ENCODE measurements around the gene MINDY4. TPM values are rescaled to one million over a fixed set of nuclear protein-coding genes. Genes with fewer than 3 reads are reported as not detected.
A peak's percentile ranks its signal among the peaks of the same experiment; 100 is the strongest.

MINDY4 gene
- total RNA-seq, 4 donors from 2014 or later, result 4.6 to 14.1 (median 6.8) TPM

DNA sequence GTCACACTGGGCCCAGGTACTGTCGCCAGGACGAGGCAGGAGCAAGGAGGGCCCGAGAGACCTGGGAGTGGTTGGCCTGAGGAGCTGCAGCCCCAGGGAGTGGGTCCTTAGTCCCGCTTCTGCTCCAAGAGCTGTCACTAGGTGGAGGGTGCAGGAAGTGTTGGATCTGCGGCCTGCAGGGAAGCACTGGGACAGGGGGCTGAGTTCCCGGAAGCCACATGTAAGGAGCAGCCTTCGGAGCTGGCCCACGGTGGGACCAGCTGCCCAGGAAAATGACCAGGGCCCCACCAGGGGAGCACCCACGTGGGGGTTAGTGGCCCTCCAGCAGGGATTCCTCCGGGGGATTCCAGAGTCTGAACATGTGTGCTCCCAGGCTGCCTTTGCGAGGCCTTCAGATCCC is 131.2 kb downstream of the MINDY4 start:
- no peak for DNase-seq
- in situ Hi-C loops (cut with MboI; ENCODE audit: low pct_ligation_motif_present in 1 of 4, low pct_unique_long_range_greater_than_20kb in 1 of 4, low sequenced_read_pairs in 3 of 4) (no loop called here), intact Hi-C loops (cut with DNase I; ENCODE audit: low total_unique reads) (no loop called here)
- Histone ChIP-seq H3K4me1 (peaks cover 9 to 26% (median 20%) of the 10 kb centered on the region in 4 donors), H3K4me3 (no peak overlapping the region), H3K9me3 (no peaks in the 10 kb centered on the region), H3K27ac (no peak overlapping the region), H3K36me3 (no peaks in the 10 kb centered on the region), H3K27me3 (no peaks in the 10 kb centered on the region)
- 91% methylated on average over 10 of the region's 11 CpGs; no CpG with 5 or more reads in 1 of the 2 donors for WGBS, 2 donors (ENCODE audit: low coverage in 1 of 2)
- TF ChIP-seq POLR2A (IDR thresholded peaks at IDR 0.05) (no peak), EP300 (IDR thresholded peaks at IDR 0.05; ENCODE audit: low read depth) (no peak), POLR2AphosphoS5 (IDR thresholded peaks at IDR 0.05) (no peak)
- TF ChIP-seq, protein P1, sequence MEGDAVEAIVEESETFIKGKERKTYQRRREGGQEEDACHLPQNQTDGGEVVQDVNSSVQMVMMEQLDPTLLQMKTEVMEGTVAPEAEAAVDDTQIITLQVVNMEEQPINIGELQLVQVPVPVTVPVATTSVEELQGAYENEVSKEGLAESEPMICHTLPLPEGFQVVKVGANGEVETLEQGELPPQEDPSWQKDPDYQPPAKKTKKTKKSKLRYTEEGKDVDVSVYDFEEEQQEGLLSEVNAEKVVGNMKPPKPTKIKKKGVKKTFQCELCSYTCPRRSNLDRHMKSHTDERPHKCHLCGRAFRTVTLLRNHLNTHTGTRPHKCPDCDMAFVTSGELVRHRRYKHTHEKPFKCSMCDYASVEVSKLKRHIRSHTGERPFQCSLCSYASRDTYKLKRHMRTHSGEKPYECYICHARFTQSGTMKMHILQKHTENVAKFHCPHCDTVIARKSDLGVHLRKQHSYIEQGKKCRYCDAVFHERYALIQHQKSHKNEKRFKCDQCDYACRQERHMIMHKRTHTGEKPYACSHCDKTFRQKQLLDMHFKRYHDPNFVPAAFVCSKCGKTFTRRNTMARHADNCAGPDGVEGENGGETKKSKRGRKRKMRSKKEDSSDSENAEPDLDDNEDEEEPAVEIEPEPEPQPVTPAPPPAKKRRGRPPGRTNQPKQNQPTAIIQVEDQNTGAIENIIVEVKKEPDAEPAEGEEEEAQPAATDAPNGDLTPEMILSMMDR (IDR thresholded peaks at IDR 0.05), result no peak

DNA sequence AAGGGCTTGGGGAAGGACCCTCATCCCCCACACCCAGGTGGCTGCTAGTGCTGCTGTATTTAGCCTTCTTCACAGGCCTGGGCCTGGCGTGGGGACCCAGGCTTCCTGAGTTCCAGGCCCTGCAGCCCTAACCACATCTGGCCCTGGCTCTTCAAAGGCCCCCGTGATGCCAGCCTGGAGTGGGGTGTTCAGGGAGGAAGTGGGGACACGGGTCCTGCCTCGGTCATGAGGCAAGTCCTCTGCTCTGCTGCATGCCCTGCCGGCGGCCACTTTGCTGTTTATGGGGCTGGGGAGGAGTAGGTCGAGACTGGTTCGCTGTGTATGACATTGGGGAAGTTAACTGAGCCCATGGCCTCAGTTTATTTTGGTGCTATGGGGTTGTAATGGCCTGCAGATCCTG is 131.9 kb downstream of the MINDY4 start:
- in situ Hi-C loops (cut with MboI; ENCODE audit: low pct_ligation_motif_present in 1 of 4, low pct_unique_long_range_greater_than_20kb in 1 of 4, low sequenced_read_pairs in 3 of 4) (no loop called here), intact Hi-C loops (cut with DNase I; ENCODE audit: low total_unique reads) (no loop called here)
- Histone ChIP-seq H3K9me3 (no peaks in the 10 kb centered on the region), H3K4me3 (no peak overlapping the region), H3K27me3 (no peaks in the 10 kb centered on the region), H3K4me1 (peaks cover 9 to 29% (median 18%) of the 10 kb centered on the region in 4 donors), H3K36me3 (no peaks in the 10 kb centered on the region), H3K27ac (no peak overlapping the region)
- DNase-seq, result no peak
- 95% methylated on average over 8 of the region's 8 CpGs; no CpG with 5 or more reads in 1 of the 2 donors for WGBS, 2 donors (ENCODE audit: low coverage in 1 of 2)
- TF ChIP-seq, protein P1 (IDR thresholded peaks at IDR 0.05), result no peak
- no peak for TF ChIP-seq POLR2AphosphoS5 (IDR thresholded peaks at IDR 0.05)

DNA sequence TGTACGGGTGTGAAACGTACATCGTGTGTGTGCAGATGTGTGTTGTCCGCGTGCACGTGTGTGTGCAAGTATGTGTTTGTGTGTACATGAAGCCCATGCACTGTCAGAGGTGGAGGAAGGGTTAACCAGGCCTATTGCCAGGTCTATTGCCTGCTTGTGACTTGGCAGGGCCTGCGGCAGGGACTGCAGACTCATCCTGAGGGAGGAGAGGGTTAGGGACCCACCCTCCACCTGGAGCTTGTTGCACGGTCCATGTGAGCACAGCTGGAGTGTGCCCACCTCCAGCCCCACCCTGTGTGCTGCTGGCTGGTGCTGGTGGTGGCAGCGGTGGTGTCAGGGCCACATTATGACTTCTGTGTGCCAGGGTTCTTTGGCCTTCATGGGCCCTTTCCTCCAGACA is 133.3 kb downstream of the MINDY4 start:
- WGBS, 2 donors (ENCODE audit: low coverage in 1 of 2), result 86% methylated on average over 8 of the region's 9 CpGs; no CpG with 5 or more reads in 1 of the 2 donors
- intact Hi-C loops (cut with DNase I; ENCODE audit: low total_unique reads), result no loop called here
- H3K27me3 ChIP-seq, result no peaks in the 10 kb centered on the region
- H3K27ac ChIP-seq, result peak overlapping the region in 1 of 4 donors; percentile 19
- DNase-seq, result no peak
- H3K9me3 ChIP-seq, result no peaks in the 10 kb centered on the region
- H3K4me1 ChIP-seq, result peaks cover 9 to 32% (median 18%) of the 10 kb centered on the region in 4 donors
- H3K36me3 ChIP-seq, result no peaks in the 10 kb centered on the region
- TF ChIP-seq, protein P1 (IDR thresholded peaks at IDR 0.05), result no peak
- TF ChIP-seq POLR2A (IDR thresholded peaks at IDR 0.05), result no peak
- no peak overlapping the region for H3K4me3 ChIP-seq
- in situ Hi-C loops (cut with MboI; ENCODE audit: low pct_ligation_motif_present in 1 of 4, low pct_unique_long_range_greater_than_20kb in 1 of 4, low sequenced_read_pairs in 3 of 4), result no loop called here

DNA sequence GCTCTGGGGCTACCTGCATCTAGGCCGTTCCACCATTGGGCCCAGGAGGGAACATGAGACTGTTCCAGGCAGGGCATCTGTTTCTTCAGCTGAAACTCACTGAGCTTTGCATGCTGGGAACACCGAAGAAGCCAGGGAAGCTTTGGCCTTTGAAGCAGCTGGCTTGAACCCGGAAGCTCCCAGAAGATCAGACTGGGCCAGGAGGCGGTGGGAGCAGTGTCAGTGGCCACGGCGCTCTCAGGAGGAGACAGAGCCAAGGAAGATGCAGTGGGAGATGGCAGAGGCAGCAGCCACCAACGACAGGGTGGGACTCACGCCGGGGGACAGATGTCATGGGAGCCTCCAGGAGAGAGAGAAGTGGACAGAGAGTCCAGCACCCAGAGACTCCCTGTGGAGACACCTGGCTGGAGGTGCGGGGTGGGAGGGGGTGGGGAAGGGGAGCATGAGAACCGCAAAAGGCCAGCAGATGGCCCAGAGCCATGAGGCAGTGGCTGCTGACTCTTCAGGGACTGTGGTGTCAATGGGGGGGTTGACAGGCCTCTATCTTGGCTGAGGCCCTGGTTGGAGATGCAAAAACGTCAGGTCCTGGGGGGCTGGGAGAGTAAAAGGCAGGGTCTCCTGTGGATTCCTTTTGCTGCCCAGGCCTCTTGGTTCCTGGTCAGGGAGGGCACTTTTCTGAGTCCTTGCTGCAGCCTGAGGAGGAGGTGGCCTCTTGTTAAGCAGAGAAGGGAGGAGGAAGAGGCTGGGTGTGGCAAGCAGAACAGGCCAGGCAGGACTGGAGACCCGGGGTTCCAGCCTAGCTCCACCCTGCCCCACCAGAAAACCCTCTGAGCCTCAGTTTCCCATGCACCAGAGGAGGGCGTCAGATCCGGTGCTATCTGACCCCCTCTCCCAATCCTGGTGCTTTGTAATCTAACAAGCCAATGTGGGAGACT is 134.1 kb downstream of the MINDY4 start:
- DNase-seq, result peak; percentile 38
- intact Hi-C loops (cut with DNase I; ENCODE audit: low total_unique reads) (no loop called here), in situ Hi-C loops (cut with MboI; ENCODE audit: low pct_ligation_motif_present in 1 of 4, low pct_unique_long_range_greater_than_20kb in 1 of 4, low sequenced_read_pairs in 3 of 4) (no loop called here)
- Histone ChIP-seq H3K27me3 (no peaks in the 10 kb centered on the region), H3K9me3 (no peaks in the 10 kb centered on the region), H3K36me3 (no peaks in the 10 kb centered on the region), H3K4me3 (no peak overlapping the region), H3K4me1 (peaks cover 12 to 40% (median 23%) of the 10 kb centered on the region in 4 donors), H3K27ac (peak overlapping the region; percentile 19 to 41 (median 34))
- 70 to 100% methylated on average over 1 to 14 of the region's 15 CpGs for WGBS, 2 donors (ENCODE audit: low coverage in 1 of 2)
- TF ChIP-seq, protein P1 (IDR thresholded peaks at IDR 0.05), result no peak
- TF ChIP-seq POLR2AphosphoS5 (IDR thresholded peaks at IDR 0.05) (no peak), EP300 (IDR thresholded peaks at IDR 0.05; ENCODE audit: low read depth) (no peak), POLR2A (IDR thresholded peaks at IDR 0.05) (no peak)

Measured in transverse colon (tissue), 4 donors.